B cell (primary cell): Measurements from ENCODE around the gene KYNU. TPM values are rescaled to one million over a fixed set of nuclear protein-coding genes. Genes with fewer than 3 reads are reported as not detected.

Experiments
- ATAC-seq: fragments of 200-7000 bp; cut with Tn5 transposase; one replicate; pipeline ENCODE4 v1.10.0; 2021; ENCODE audit warnings: low read depth, mild to moderate bottlenecking, moderate number of reproducible peaks, moderate library complexity
- CTCF ChIA-PET: fragments of 350-600 bp; sonication (Branson Sonifier 250); formaldehyde crosslinking; loops from one replicate; lab custom pipeline; 2021; ENCODE audit warnings: antibody characterized with exemption, inconsistent platforms; lab: Charles Lee
- POLR2A ChIA-PET: fragments of 350-600 bp; sonication (Branson Sonifier 250); formaldehyde crosslinking; loops from one replicate; lab custom pipeline; 2021; ENCODE audit warnings: antibody characterized with exemption; lab: Charles Lee
- DNase-seq: peaks from one replicate; pipeline ENCODE4 v3.0.0; 2013
- H2AFZ ChIP-seq: 2 replicates; pipeline ENCODE4 v1.6.1; 2012; ENCODE audit warnings: mild to moderate bottlenecking, low read depth, low read length; ENCODE audit not compliant: insufficient read depth, poor library complexity, severe bottlenecking
- H3K27ac ChIP-seq, 2 donors: 1 replicate in 1 of 2; 2 replicates in 1 of 2; pipeline ENCODE4 v1.5.1; 2012 to 2013; ENCODE audit warnings: low read length in 2 of 2, mild to moderate bottlenecking in 2 of 2, moderate library complexity in 1 of 2
- H3K27me3 ChIP-seq, 4 experiments: fragments of 200-600 bp in 1 of 4; sonication (generic) in 1 of 4; replicated peaks in 1 of 4; 1 replicate in 2 of 4; 2 replicates in 2 of 4; pipeline versions ENCODE4 v1.6.1 to v1.7.0; 2013 to 2016; ENCODE audit warnings: low read length in 3 of 4, mild to moderate bottlenecking in 2 of 4, mixed read lengths in 1 of 4, moderate library complexity in 1 of 4; ENCODE audit not compliant: insufficient read depth in 4 of 4, control insufficient read depth in 3 of 4; ENCODE audit errors: control extremely low read depth in 1 of 4
- H3K36me3 ChIP-seq, 2 experiments: replicated peaks in 1 of 2; 1 replicate in 1 of 2; 2 replicates in 1 of 2; pipeline versions ENCODE4 v1.6.1 to v1.7.1; 2013; ENCODE audit warnings: low read length in 1 of 2; ENCODE audit not compliant: insufficient read depth in 2 of 2, control insufficient read depth in 1 of 2; ENCODE audit errors: control extremely low read depth in 1 of 2, extremely low read depth in 1 of 2
- H3K4me1 ChIP-seq, 2 donors: fragments of 200-600 bp in 1 of 2; sonication (generic) in 1 of 2; 1 replicate in 1 of 2; 2 replicates in 1 of 2; pipeline versions ENCODE4 v1.5.1 to v1.6.1; 2013 to 2017; ENCODE audit warnings: low read length in 2 of 2; ENCODE audit not compliant: control insufficient read depth in 2 of 2, insufficient read depth in 2 of 2
- H3K4me2 ChIP-seq: replicated peaks from 2 replicates; pipeline ENCODE3; 2012; ENCODE audit warnings: mild to moderate bottlenecking, low read depth, low read length; ENCODE audit not compliant: poor library complexity, severe bottlenecking
- H3K4me3 ChIP-seq, 5 experiments: fragments of 200-600 bp in 1 of 5; sonication (generic) in 1 of 5; 1 replicate in 3 of 5; 2 replicates in 2 of 5; pipeline versions ENCODE4 v1.5.1 to v1.7.0; 2011 to 2016; ENCODE audit warnings: low read length in 4 of 5, mild to moderate bottlenecking in 4 of 5, low read depth in 2 of 5, control low read depth in 1 of 5, moderate library complexity in 1 of 5; ENCODE audit not compliant: insufficient read depth in 1 of 5; ENCODE audit errors: control extremely low read depth in 1 of 5, extremely low read depth in 1 of 5
- H3K79me2 ChIP-seq: fragments of 200-600 bp; sonication (generic); one replicate; pipeline ENCODE4 v1.6.0; 2016; ENCODE audit warnings: low read length; ENCODE audit not compliant: control insufficient read depth, insufficient read depth
- H3K9ac ChIP-seq: fragments of 200-600 bp; sonication (generic); 2 replicates; pipeline ENCODE4 v1.6.1; 2017; ENCODE audit warnings: mild to moderate bottlenecking, low read length, moderate library complexity
- H3K9me3 ChIP-seq, 3 donors: one replicate each; pipeline versions ENCODE4 v1.6.1 to v1.7.1; 2013; ENCODE audit warnings: low read length in 2 of 3; ENCODE audit not compliant: control insufficient read depth in 2 of 3, insufficient read depth in 1 of 3; ENCODE audit errors: control extremely low read depth in 1 of 3
- H4K20me1 ChIP-seq: 2 replicates; pipeline ENCODE4 v1.6.0; 2012; ENCODE audit warnings: mild to moderate bottlenecking, low read length; ENCODE audit not compliant: insufficient read depth, control insufficient read depth, poor library complexity, severe bottlenecking
- H3K27ac Mint-ChIP-seq: one replicate; pipeline ENCODE4 v1.8.0; 2021; ENCODE audit warnings: mixed read lengths
- H3K27me3 Mint-ChIP-seq: one replicate; pipeline ENCODE4 v1.8.0; 2021; ENCODE audit warnings: mixed read lengths
- H3K4me1 Mint-ChIP-seq: one replicate; pipeline ENCODE4 v1.8.0; 2021; ENCODE audit warnings: mixed read lengths
- H3K4me3 Mint-ChIP-seq: one replicate; pipeline ENCODE4 v1.8.0; 2021; ENCODE audit warnings: mixed read lengths
- H3K9me3 Mint-ChIP-seq: one replicate; pipeline ENCODE4 v1.8.0; 2022; ENCODE audit warnings: mixed read lengths; ENCODE audit not compliant: insufficient read depth
- EZH2 ChIP-seq: IDR thresholded peaks from 2 replicates; pipeline ENCODE4 v1.6.1; 2012; ENCODE audit warnings: borderline replicate concordance, low read depth, mild to moderate bottlenecking, moderate library complexity, low read length; ENCODE audit not compliant: insufficient read depth, poor library complexity, severe bottlenecking
- whole genome bisulfite sequencing: methylation state at CpG from one replicate; pipeline ENCODE4 v1.1.5; 2013; ENCODE audit warnings: missing lambda C conversion rate; ENCODE audit not compliant: insufficient coverage; 5-methylcytosine and 5-hydroxymethylcytosine counted together
- intact Hi-C: fragments of 100-400 bp; cut with micrococcal nuclease; formaldehyde crosslinking; loops from one replicate; pipeline ENCODE4 v1.10.0; 2022
- polyA minus RNA-seq: library from RNA; depleted of rRNA, polyadenylated mRNA; stranded (reverse); fragments of >200 nt; gene quantifications from 2 replicates; pipeline ENCODE4 v1.2.3, GENCODE V29; 2012
- polyA plus RNA-seq: library from polyadenylated mRNA; depleted of rRNA; stranded (reverse); fragments of >200 nt; gene quantifications from 2 replicates; pipeline ENCODE4 v1.2.3, GENCODE V29; 2012
- total RNA-seq, 2 donors: library from RNA; stranded (reverse); fragments of 120-200 nt in 1 of 2; gene quantifications; 1 replicate in 1 of 2; 2 replicates in 1 of 2; pipeline versions ENCODE4 v1.2.3 to v1.2.4, GENCODE V29; 2013 to 2022
- TF ChIP-seq, protein P1 (sequence below): fragments of 200-600 bp; IDR thresholded peaks from one replicate; pipeline ENCODE4 v1.8.0; 2022; ENCODE audit warnings: antibody characterized with exemption, mild to moderate bottlenecking

KYNU gene
- 46.2 and 50.4 TPM in 2 replicates for total RNA-seq
- 69.5 TPM for total RNA-seq (2013)
- 14.2 and 14.5 TPM in 2 replicates for polyA plus RNA-seq
- 16.8 and 19.5 TPM in 2 replicates for polyA minus RNA-seq

DNA sequence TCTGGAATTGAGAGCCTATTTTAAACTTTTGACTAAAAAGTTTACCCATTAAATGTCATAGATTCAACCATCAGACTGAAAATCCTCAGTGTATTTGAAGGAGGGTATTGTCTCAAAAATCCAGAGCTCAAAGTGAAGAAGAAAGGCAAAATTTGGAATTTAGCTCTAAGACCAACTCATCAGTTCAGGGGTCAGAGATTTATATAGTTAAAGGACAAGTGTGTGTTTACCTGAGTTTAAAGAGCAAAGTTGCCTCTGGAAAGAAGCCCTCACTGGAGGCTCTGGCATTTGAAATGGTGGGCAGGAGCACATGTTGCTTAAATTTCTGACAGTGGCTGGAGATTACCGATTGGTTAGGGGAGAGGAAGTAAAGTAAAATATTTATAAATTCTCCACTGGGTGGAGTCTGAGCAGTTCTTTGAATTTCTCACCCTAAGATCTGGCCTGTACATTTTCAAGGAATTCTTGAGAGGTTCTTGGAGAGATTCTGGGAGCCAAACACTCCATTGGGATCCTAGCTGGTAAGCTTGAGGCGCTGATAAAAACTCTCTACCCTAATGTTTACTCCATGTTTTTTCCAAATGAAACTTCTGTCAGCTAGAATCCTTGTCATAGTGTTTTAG, at the start of gene KYNU:
KYNU (plus strand) TSS at position 449 of the 623 bp plus-strand sequence. CDS start 7,704 bp downstream, outside the sequence.
- Histone ChIP-seq H3K27ac (peak within 1 kb of the TSS; percentile 84 to 85), H2AFZ (peak within 1 kb of the TSS; percentile 88), H3K4me1 (peaks cover 48 to 55% of the 10 kb centered on the region in 2 donors), H3K9ac (peak within 1 kb of the TSS; percentile 75), H3K4me3 (peak within 1 kb of the TSS; percentile 53 to 80 (median 61)), H3K36me3 (peaks cover 0 to 6% of the 10 kb centered on the region in 2 experiments), H4K20me1 (no peaks in the 10 kb centered on the region), H3K79me2 (peaks cover 50% of the 10 kb centered on the region), H3K4me2 (peak within 1 kb of the TSS; percentile 73), H3K9me3 (no peaks in the 10 kb centered on the region), H3K27me3 (no peaks in the 10 kb centered on the region)
- H3K9me3 Mint-ChIP-seq, result no peaks in the 10 kb centered on the region
- DNase-seq (peak; percentile 70), ATAC-seq (peak; percentile 77)
- WGBS, result no CpG with 5 or more reads among the region's 2 CpGs
- intact Hi-C loops, result loop anchor here (1.0 to 5.0 kb wide), 4 partner anchors 11 to 155 kb away; no protein-coding TSS in a partner anchor
- H3K27ac Mint-ChIP-seq, result peak within 1 kb of the TSS; percentile 91
- TF ChIP-seq, protein P1, sequence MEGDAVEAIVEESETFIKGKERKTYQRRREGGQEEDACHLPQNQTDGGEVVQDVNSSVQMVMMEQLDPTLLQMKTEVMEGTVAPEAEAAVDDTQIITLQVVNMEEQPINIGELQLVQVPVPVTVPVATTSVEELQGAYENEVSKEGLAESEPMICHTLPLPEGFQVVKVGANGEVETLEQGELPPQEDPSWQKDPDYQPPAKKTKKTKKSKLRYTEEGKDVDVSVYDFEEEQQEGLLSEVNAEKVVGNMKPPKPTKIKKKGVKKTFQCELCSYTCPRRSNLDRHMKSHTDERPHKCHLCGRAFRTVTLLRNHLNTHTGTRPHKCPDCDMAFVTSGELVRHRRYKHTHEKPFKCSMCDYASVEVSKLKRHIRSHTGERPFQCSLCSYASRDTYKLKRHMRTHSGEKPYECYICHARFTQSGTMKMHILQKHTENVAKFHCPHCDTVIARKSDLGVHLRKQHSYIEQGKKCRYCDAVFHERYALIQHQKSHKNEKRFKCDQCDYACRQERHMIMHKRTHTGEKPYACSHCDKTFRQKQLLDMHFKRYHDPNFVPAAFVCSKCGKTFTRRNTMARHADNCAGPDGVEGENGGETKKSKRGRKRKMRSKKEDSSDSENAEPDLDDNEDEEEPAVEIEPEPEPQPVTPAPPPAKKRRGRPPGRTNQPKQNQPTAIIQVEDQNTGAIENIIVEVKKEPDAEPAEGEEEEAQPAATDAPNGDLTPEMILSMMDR, result peak; percentile 49
- no peak for TF ChIP-seq EZH2
- H3K27me3 Mint-ChIP-seq, result no peaks in the 10 kb centered on the region
- ChIA-PET CTCF (interaction anchor here (0.8 to 1.7 kb wide), 7 partner anchors 9 to 195 kb away, joined by 3 to 9 read pairs (median 3); no protein-coding TSS in a partner anchor), POLR2A (no interaction called here)
- peaks cover 72% of the 10 kb centered on the region for H3K4me1 Mint-ChIP-seq
- H3K4me3 Mint-ChIP-seq, result peak within 1 kb of the TSS; percentile 91

GRCh38 chr2:142834021-142834420, 43.4 kb upstream of the KYNU start:
- no peak for DNase-seq
- H3K4me1 ChIP-seq, result no peaks in the 10 kb centered on the region
- no peak overlapping the region for H3K9ac ChIP-seq
- intact Hi-C loops, result no loop called here
- no peak overlapping the region for H3K4me2 ChIP-seq
- no peaks in the 10 kb centered on the region for H3K36me3 ChIP-seq
- no peak overlapping the region for H2AFZ ChIP-seq
- ChIA-PET POLR2A (no interaction called here), CTCF (no interaction called here)
- no peak for TF ChIP-seq EZH2
- TF ChIP-seq, protein P1, result no peak
- no peaks in the 10 kb centered on the region for H3K9me3 ChIP-seq
- H3K4me3 ChIP-seq, result no peak overlapping the region
- Mint-ChIP-seq H3K4me1 (no peaks in the 10 kb centered on the region), H3K27ac (no peak overlapping the region), H3K9me3 (no peaks in the 10 kb centered on the region), H3K27me3 (peaks cover 2% of the 10 kb centered on the region), H3K4me3 (no peak overlapping the region)
- H3K27ac ChIP-seq, result no peak overlapping the region
- H3K27me3 ChIP-seq, result no peaks in the 10 kb centered on the region
- ATAC-seq, result no peak
- no peaks in the 10 kb centered on the region for H3K79me2 ChIP-seq
- H4K20me1 ChIP-seq, result no peaks in the 10 kb centered on the region
- 83% methylated on average over 1 of the region's 1 CpG for WGBS
